B cell (primary cell): Measurements from ENCODE around the gene IL19.

Source experiments
- EZH2 ChIP-seq: IDR thresholded peaks from 2 replicates; pipeline ENCODE4 v1.6.1; 2012; ENCODE audit warnings: borderline replicate concordance, low read depth, mild to moderate bottlenecking, moderate library complexity, low read length; ENCODE audit not compliant: insufficient read depth, poor library complexity, severe bottlenecking
- TF ChIP-seq, protein P1 (sequence below): fragments of 200-600 bp; IDR thresholded peaks from one replicate; pipeline ENCODE4 v1.8.0; 2022; ENCODE audit warnings: antibody characterized with exemption, mild to moderate bottlenecking

DNA sequence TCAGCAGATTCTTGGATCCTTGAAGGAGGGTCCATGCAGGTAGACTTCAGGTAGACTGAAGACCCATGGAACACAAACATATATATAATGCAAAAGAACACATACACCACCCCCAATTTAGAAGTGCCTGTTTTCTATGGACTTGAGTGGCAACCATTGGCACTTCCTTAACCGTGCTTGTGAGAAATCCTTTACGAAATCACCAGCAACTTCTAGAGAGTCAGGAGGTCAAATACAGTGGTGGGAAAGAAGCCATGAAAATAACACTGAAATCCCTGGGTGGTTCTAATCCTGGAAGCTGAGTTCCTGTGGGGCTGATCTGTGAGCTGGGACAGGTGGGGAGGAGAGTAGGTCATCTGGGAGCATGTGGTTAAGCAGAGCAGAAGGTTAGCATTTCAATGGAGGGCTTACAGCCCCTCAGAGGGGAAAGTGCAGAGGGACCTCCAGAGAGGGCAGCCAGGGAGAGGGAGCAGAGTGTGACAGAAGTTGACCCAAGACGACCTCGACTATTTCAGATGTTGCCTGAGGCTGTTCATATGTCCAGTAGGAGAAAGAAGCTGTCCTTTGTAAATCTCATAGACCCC, 14.7 kb downstream of the IL19 start:
- TF ChIP-seq, protein P1, sequence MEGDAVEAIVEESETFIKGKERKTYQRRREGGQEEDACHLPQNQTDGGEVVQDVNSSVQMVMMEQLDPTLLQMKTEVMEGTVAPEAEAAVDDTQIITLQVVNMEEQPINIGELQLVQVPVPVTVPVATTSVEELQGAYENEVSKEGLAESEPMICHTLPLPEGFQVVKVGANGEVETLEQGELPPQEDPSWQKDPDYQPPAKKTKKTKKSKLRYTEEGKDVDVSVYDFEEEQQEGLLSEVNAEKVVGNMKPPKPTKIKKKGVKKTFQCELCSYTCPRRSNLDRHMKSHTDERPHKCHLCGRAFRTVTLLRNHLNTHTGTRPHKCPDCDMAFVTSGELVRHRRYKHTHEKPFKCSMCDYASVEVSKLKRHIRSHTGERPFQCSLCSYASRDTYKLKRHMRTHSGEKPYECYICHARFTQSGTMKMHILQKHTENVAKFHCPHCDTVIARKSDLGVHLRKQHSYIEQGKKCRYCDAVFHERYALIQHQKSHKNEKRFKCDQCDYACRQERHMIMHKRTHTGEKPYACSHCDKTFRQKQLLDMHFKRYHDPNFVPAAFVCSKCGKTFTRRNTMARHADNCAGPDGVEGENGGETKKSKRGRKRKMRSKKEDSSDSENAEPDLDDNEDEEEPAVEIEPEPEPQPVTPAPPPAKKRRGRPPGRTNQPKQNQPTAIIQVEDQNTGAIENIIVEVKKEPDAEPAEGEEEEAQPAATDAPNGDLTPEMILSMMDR: no peak
- no peak for TF ChIP-seq EZH2
